GM23338 (cell line): ENCODE results near the gene DPH2. TPM values are rescaled to one million over a fixed set of nuclear protein-coding genes. Genes with fewer than 3 reads are reported as not detected.

Source experiments
- ATAC-seq: fragments of 200-7000 bp; cut with Tn5 transposase; 3 replicates; pipeline ENCODE4 v1.9.1; 2020
- DNase-seq: peaks from one replicate; pipeline ENCODE4 v3.0.0-alpha.2; 2015; ENCODE audit warnings: low spot score
- H2AFZ ChIP-seq: fragments of 200-600 bp; sonication (generic); 2 replicates; pipeline ENCODE4 v1.8.0; 2016; ENCODE audit warnings: antibody characterized with exemption, mild to moderate bottlenecking, moderate library complexity
- H3F3A ChIP-seq: fragments of 200-600 bp; sonication (generic); replicated peaks from 2 replicates; pipeline ENCODE4 v1.8.0; 2017; ENCODE audit warnings: antibody characterized with exemption, mixed run types, low read depth
- H3K27ac ChIP-seq: fragments of 200-600 bp; sonication (generic); 2 replicates; pipeline ENCODE4 v1.6.1; 2016; ENCODE audit warnings: low read depth
- H3K27me3 ChIP-seq: fragments of 200-600 bp; sonication (generic); 2 replicates; pipeline ENCODE4 v1.8.0; 2016; ENCODE audit warnings: mild to moderate bottlenecking, mixed run types, moderate library complexity; ENCODE audit not compliant: insufficient read depth
- H3K36me3 ChIP-seq: fragments of 200-600 bp; sonication (generic); 2 replicates; pipeline ENCODE4 v1.8.0; 2016; ENCODE audit warnings: mild to moderate bottlenecking; ENCODE audit not compliant: insufficient read depth
- H3K4me1 ChIP-seq: fragments of 200-600 bp; sonication (generic); 2 replicates; pipeline ENCODE4 v1.8.0; 2016; ENCODE audit warnings: mild to moderate bottlenecking, moderate library complexity; ENCODE audit not compliant: insufficient read depth
- H3K4me2 ChIP-seq: fragments of 200-600 bp; sonication (generic); 2 replicates; pipeline ENCODE4 v1.7.1; 2017; ENCODE audit warnings: mixed run types
- H3K4me3 ChIP-seq: fragments of 200-600 bp; sonication (generic); 2 replicates; pipeline ENCODE4 v1.6.1; 2016; ENCODE audit warnings: mixed run types
- H3K79me2 ChIP-seq: fragments of 200-600 bp; sonication (generic); replicated peaks from 2 replicates; pipeline ENCODE4 v1.8.0; 2017; ENCODE audit warnings: mild to moderate bottlenecking; ENCODE audit not compliant: insufficient read depth
- H3K9me2 ChIP-seq: fragments of 200-600 bp; sonication (generic); 2 replicates; pipeline ENCODE4 v1.8.0; 2017; ENCODE audit not compliant: insufficient read depth
- H4K20me1 ChIP-seq: fragments of 200-600 bp; sonication (generic); replicated peaks from 2 replicates; pipeline ENCODE4 v1.8.0; 2017; ENCODE audit warnings: mild to moderate bottlenecking; ENCODE audit not compliant: insufficient read depth
- H3K27ac Mint-ChIP-seq: 2 replicates; pipeline ENCODE4 v1.8.0; 2020; ENCODE audit warnings: inconsistent platforms, mild to moderate bottlenecking, moderate library complexity, mixed read lengths
- H3K27me3 Mint-ChIP-seq: 3 replicates; pipeline ENCODE4 v1.8.0; 2022; ENCODE audit warnings: low read depth, mild to moderate bottlenecking, moderate library complexity, mixed read lengths, inconsistent platforms; ENCODE audit not compliant: insufficient read depth, poor library complexity
- H3K36me3 Mint-ChIP-seq: 3 replicates; pipeline ENCODE4 v1.8.0; 2021; ENCODE audit warnings: low read depth, mild to moderate bottlenecking, inconsistent platforms, moderate library complexity, mixed read lengths
- H3K4me1 Mint-ChIP-seq: 3 replicates; pipeline ENCODE4 v1.8.0; 2020; ENCODE audit warnings: mild to moderate bottlenecking, inconsistent platforms, mixed read lengths
- H3K4me3 Mint-ChIP-seq: 3 replicates; pipeline ENCODE4 v1.8.0; 2021; ENCODE audit warnings: moderate library complexity, mild to moderate bottlenecking, inconsistent platforms, mixed read lengths
- H3K9me3 Mint-ChIP-seq: 3 replicates; pipeline ENCODE4 v1.8.0; 2020; ENCODE audit warnings: moderate library complexity, mild to moderate bottlenecking, inconsistent platforms, mixed read lengths
- CREB1 ChIP-seq: fragments of 250-450 bp; sonication (Bioruptor Pico); IDR thresholded peaks from 2 replicates; pipeline ENCODE4 v1.5.0; 2020; ENCODE audit warnings: low read depth, mild to moderate bottlenecking, moderate library complexity
- EZH2 ChIP-seq: fragments of 200-600 bp; sonication (generic); IDR thresholded peaks from one replicate; pipeline ENCODE4 v1.8.0; 2017; ENCODE audit warnings: antibody characterized with exemption, mild to moderate bottlenecking, low read depth; ENCODE audit not compliant: unreplicated experiment
- EZH2phosphoT487 ChIP-seq: fragments of 200-600 bp; sonication (generic); IDR thresholded peaks from one replicate; pipeline ENCODE4 v1.8.1; 2018; ENCODE audit warnings: antibody characterized with exemption; ENCODE audit not compliant: unreplicated experiment
- JUNB ChIP-seq: IDR thresholded peaks from one replicate; pipeline ENCODE4 v1.6.1; 2016; ENCODE audit warnings: antibody characterized with exemption; ENCODE audit not compliant: unreplicated experiment
- NANOG ChIP-seq: IDR thresholded peaks from 2 replicates; pipeline ENCODE4 v1.6.1; 2016; ENCODE audit warnings: antibody characterized with exemption, borderline replicate concordance
- POLR2AphosphoS5 ChIP-seq: IDR thresholded peaks from 2 replicates; pipeline ENCODE4 v1.6.1; 2016; ENCODE audit warnings: antibody characterized with exemption, low read depth
- STAT1 ChIP-seq: IDR thresholded peaks from one replicate; pipeline ENCODE4 v1.6.1; 2016; ENCODE audit warnings: antibody characterized with exemption; ENCODE audit not compliant: unreplicated experiment
- ZNF114 ChIP-seq: fragments of 250-450 bp; sonication (Bioruptor Pico); IDR thresholded peaks from 2 replicates; pipeline ENCODE4 v1.5.0; 2020; ENCODE audit warnings: mild to moderate bottlenecking, moderate library complexity
- ZNF331 ChIP-seq: fragments of 250-450 bp; sonication (Bioruptor Pico); IDR thresholded peaks from 2 replicates; pipeline ENCODE4 v1.5.0; 2020; ENCODE audit warnings: low read depth, mild to moderate bottlenecking, moderate library complexity
- polyA plus RNA-seq: library from polyadenylated mRNA; unstranded; fragments of >200 nt; fragmentation: Nextera tagmentation; extraction: Ambion mirVana; gene quantifications from 2 replicates; pipeline ENCODE4 v1.2.1, GENCODE V29; 2016
- total RNA-seq: library from RNA; depleted of rRNA; stranded (reverse); fragments of >200 nt; shearing (Covaris generic); gene quantifications from 2 replicates; pipeline ENCODE4 v1.2.3, GENCODE V29; 2014
- TF ChIP-seq, protein P1 (sequence below): IDR thresholded peaks from one replicate; pipeline ENCODE4 v1.6.1; 2018; ENCODE audit warnings: antibody characterized with exemption; ENCODE audit not compliant: unreplicated experiment
- TF ChIP-seq, protein P2 (sequence below), 2 experiments: fragments of 200-600 bp in 1 of 2; sonication (generic) in 1 of 2; conservative IDR thresholded peaks; 2 replicates each; pipeline versions ENCODE4 v1.5.1 to v1.6.1; 2016 to 2017; ENCODE audit warnings: antibody characterized with exemption in 2 of 2, low read depth in 2 of 2, mild to moderate bottlenecking in 2 of 2, moderate library complexity in 1 of 2
- TF ChIP-seq, protein P3 (sequence below): IDR thresholded peaks from 2 replicates; pipeline ENCODE4 v1.6.1; 2016; ENCODE audit warnings: antibody characterized with exemption
- TF ChIP-seq, protein P4 (sequence below): fragments of 250-450 bp; sonication (Bioruptor Pico); IDR thresholded peaks from 2 replicates; pipeline ENCODE4 v1.5.0; 2020; ENCODE audit warnings: mild to moderate bottlenecking, moderate library complexity

The DPH2 gene
- total and polyA plus RNA-seq, 2 experiments from 2014 or later = 32.1 to 90.3 TPM

DNA sequence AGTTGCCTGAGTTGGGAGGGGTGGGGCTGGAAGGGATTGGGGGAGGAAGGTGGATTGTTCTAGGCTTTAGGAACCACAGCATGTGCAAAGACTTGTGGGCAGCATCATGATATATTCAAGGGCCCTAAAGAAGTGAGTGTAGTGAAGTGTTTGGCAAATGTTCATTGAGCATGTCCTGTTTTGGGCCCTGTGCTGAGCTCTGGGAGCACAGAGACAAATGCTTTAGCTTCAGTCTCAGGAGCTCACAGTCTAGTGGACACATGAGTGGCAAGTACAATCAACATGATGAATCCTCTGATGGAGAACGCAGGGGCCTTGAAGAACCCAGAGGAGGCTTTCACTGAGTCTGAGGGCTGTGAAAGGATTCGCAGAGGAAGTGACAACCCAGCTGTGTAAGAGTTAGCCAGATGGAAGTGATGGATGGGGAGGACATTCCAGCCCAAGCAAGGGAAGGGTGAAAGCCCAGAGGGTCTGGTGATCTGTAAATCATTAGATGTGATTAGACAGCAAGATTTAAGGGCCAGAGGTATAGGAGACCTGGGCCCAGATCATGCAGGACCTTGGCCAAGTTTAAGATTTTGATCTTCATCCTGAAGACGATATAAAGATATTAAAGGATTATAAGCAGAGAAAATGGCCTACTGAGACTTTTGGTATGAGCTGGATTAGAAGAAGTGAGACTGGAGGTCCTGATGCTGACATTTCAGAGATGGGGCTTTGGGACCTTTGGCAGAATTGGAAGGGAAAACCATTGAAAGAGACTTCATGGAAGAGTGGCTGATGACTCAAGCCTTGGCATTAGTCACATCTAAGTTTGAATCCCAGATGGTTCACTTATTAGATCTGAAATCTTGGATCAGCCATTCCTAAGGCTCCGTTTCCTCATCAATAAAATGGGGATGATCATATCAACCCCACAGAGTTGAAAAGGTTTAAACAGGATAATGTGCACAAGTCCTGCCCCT lies 18.5 kb upstream of the DPH2 start:
- peaks cover 7% of the 10 kb centered on the region for H3K27me3 Mint-ChIP-seq
- H2AFZ ChIP-seq = no peak overlapping the region
- H3K9me2 ChIP-seq = no peaks in the 10 kb centered on the region
- no peak overlapping the region for H3K27ac Mint-ChIP-seq
- H3K79me2 ChIP-seq = peaks cover 4% of the 10 kb centered on the region; the same call in 1 of the 2 replicates
- H4K20me1 ChIP-seq = no peaks in the 10 kb centered on the region; the same call in 1 of the 2 replicates
- H3K9me3 Mint-ChIP-seq = no peaks in the 10 kb centered on the region
- ATAC-seq = no peak
- no peak for DNase-seq
- H3K4me2 ChIP-seq = no peak overlapping the region
- peaks cover 3% of the 10 kb centered on the region; the same call in 1 of the 2 replicates for H3K4me1 ChIP-seq
- H3K4me3 Mint-ChIP-seq = no peak overlapping the region
- peaks cover 21% of the 10 kb centered on the region for H3K4me1 Mint-ChIP-seq
- no peak for TF ChIP-seq STAT1
- TF ChIP-seq CREB1 (CRISPR knock-in tag) = no peak
- TF ChIP-seq, protein P1, sequence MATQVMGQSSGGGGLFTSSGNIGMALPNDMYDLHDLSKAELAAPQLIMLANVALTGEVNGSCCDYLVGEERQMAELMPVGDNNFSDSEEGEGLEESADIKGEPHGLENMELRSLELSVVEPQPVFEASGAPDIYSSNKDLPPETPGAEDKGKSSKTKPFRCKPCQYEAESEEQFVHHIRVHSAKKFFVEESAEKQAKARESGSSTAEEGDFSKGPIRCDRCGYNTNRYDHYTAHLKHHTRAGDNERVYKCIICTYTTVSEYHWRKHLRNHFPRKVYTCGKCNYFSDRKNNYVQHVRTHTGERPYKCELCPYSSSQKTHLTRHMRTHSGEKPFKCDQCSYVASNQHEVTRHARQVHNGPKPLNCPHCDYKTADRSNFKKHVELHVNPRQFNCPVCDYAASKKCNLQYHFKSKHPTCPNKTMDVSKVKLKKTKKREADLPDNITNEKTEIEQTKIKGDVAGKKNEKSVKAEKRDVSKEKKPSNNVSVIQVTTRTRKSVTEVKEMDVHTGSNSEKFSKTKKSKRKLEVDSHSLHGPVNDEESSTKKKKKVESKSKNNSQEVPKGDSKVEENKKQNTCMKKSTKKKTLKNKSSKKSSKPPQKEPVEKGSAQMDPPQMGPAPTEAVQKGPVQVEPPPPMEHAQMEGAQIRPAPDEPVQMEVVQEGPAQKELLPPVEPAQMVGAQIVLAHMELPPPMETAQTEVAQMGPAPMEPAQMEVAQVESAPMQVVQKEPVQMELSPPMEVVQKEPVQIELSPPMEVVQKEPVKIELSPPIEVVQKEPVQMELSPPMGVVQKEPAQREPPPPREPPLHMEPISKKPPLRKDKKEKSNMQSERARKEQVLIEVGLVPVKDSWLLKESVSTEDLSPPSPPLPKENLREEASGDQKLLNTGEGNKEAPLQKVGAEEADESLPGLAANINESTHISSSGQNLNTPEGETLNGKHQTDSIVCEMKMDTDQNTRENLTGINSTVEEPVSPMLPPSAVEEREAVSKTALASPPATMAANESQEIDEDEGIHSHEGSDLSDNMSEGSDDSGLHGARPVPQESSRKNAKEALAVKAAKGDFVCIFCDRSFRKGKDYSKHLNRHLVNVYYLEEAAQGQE = no peak
- TF ChIP-seq, protein P2, sequence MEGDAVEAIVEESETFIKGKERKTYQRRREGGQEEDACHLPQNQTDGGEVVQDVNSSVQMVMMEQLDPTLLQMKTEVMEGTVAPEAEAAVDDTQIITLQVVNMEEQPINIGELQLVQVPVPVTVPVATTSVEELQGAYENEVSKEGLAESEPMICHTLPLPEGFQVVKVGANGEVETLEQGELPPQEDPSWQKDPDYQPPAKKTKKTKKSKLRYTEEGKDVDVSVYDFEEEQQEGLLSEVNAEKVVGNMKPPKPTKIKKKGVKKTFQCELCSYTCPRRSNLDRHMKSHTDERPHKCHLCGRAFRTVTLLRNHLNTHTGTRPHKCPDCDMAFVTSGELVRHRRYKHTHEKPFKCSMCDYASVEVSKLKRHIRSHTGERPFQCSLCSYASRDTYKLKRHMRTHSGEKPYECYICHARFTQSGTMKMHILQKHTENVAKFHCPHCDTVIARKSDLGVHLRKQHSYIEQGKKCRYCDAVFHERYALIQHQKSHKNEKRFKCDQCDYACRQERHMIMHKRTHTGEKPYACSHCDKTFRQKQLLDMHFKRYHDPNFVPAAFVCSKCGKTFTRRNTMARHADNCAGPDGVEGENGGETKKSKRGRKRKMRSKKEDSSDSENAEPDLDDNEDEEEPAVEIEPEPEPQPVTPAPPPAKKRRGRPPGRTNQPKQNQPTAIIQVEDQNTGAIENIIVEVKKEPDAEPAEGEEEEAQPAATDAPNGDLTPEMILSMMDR (conservative IDR thresholded peaks at IDR 0.05; ENCODE audit: low read depth in 2 of 2) = no peak
- TF ChIP-seq EZH2 = no peak
- TF ChIP-seq ZNF114 (CRISPR knock-in tag) = no peak
- TF ChIP-seq, protein P3, sequence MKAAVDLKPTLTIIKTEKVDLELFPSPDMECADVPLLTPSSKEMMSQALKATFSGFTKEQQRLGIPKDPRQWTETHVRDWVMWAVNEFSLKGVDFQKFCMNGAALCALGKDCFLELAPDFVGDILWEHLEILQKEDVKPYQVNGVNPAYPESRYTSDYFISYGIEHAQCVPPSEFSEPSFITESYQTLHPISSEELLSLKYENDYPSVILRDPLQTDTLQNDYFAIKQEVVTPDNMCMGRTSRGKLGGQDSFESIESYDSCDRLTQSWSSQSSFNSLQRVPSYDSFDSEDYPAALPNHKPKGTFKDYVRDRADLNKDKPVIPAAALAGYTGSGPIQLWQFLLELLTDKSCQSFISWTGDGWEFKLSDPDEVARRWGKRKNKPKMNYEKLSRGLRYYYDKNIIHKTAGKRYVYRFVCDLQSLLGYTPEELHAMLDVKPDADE = no peak
- no peak for TF ChIP-seq EZH2phosphoT487
- TF ChIP-seq ZNF331 (CRISPR knock-in tag) = no peak
- TF ChIP-seq NANOG = no peak
- TF ChIP-seq, protein P4, sequence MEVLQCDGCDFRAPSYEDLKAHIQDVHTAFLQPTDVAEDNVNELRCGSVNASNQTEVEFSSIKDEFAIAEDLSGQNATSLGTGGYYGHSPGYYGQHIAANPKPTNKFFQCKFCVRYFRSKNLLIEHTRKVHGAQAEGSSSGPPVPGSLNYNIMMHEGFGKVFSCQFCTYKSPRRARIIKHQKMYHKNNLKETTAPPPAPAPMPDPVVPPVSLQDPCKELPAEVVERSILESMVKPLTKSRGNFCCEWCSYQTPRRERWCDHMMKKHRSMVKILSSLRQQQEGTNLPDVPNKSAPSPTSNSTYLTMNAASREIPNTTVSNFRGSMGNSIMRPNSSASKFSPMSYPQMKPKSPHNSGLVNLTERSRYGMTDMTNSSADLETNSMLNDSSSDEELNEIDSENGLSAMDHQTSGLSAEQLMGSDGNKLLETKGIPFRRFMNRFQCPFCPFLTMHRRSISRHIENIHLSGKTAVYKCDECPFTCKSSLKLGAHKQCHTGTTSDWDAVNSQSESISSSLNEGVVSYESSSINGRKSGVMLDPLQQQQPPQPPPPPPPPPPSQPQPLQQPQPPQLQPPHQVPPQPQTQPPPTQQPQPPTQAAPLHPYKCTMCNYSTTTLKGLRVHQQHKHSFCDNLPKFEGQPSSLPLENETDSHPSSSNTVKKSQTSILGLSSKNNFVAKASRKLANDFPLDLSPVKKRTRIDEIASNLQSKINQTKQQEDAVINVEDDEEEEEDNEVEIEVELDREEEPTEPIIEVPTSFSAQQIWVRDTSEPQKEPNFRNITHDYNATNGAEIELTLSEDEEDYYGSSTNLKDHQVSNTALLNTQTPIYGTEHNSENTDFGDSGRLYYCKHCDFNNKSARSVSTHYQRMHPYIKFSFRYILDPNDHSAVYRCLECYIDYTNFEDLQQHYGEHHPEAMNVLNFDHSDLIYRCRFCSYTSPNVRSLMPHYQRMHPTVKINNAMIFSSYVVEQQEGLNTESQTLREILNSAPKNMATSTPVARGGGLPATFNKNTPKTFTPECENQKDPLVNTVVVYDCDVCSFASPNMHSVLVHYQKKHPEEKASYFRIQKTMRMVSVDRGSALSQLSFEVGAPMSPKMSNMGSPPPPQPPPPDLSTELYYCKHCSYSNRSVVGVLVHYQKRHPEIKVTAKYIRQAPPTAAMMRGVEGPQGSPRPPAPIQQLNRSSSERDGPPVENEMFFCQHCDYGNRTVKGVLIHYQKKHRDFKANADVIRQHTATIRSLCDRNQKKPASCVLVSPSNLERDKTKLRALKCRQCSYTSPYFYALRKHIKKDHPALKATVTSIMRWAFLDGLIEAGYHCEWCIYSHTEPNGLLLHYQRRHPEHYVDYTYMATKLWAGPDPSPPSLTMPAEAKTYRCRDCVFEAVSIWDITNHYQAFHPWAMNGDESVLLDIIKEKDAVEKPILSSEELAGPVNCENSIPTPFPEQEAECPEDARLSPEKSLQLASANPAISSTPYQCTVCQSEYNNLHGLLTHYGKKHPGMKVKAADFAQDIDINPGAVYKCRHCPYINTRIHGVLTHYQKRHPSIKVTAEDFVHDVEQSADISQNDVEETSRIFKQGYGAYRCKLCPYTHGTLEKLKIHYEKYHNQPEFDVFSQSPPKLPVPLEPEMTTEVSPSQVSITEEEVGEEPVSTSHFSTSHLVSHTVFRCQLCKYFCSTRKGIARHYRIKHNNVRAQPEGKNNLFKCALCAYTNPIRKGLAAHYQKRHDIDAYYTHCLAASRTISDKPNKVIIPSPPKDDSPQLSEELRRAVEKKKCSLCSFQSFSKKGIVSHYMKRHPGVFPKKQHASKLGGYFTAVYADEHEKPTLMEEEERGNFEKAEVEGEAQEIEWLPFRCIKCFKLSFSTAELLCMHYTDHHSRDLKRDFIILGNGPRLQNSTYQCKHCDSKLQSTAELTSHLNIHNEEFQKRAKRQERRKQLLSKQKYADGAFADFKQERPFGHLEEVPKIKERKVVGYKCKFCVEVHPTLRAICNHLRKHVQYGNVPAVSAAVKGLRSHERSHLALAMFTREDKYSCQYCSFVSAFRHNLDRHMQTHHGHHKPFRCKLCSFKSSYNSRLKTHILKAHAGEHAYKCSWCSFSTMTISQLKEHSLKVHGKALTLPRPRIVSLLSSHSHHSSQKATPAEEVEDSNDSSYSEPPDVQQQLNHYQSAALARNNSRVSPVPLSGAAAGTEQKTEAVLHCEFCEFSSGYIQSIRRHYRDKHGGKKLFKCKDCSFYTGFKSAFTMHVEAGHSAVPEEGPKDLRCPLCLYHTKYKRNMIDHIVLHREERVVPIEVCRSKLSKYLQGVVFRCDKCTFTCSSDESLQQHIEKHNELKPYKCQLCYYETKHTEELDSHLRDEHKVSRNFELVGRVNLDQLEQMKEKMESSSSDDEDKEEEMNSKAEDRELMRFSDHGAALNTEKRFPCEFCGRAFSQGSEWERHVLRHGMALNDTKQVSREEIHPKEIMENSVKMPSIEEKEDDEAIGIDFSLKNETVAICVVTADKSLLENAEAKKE = no peak
- TF ChIP-seq POLR2AphosphoS5 = no peak
- no peak for TF ChIP-seq JUNB
- H3K27ac ChIP-seq = no peak overlapping the region
- H3K4me3 ChIP-seq = no peak overlapping the region
- H3K36me3 Mint-ChIP-seq = no peaks in the 10 kb centered on the region; the same call in 2 of the 3 replicates
- no peaks in the 10 kb centered on the region for H3F3A ChIP-seq
- H3K36me3 ChIP-seq = no peaks in the 10 kb centered on the region
- H3K27me3 ChIP-seq = no peaks in the 10 kb centered on the region
